MM.1S (cell line): ENCODE measurements around the gene CLDN8.

Experiments
- DNase-seq: peaks from one replicate; pipeline ENCODE4 v3.0.0-alpha.2; 2015
- H2AFZ ChIP-seq: fragments of 300-600 bp; sonication (generic); 2 replicates; pipeline ENCODE4 v1.6.0; 2016; ENCODE audit warnings: antibody characterized with exemption, low read length
- H3F3A ChIP-seq: fragments of 300-600 bp; sonication (generic); 2 replicates; pipeline ENCODE4 v1.6.1; 2016; ENCODE audit warnings: mild to moderate bottlenecking, antibody characterized with exemption, low read length, moderate library complexity, mixed read lengths; ENCODE audit not compliant: insufficient read depth
- H3K27ac ChIP-seq: fragments of 300-600 bp; sonication (generic); 2 replicates; pipeline ENCODE4 v1.5.1; 2016; ENCODE audit warnings: mild to moderate bottlenecking, low read length
- H3K27me3 ChIP-seq: fragments of 300-600 bp; sonication (generic); replicated peaks from 2 replicates; pipeline ENCODE4 v1.6.0; 2016; ENCODE audit warnings: low read length; ENCODE audit not compliant: insufficient read depth
- H3K36me3 ChIP-seq: fragments of 300-600 bp; sonication (generic); replicated peaks from 2 replicates; pipeline ENCODE4 v1.6.1; 2016; ENCODE audit warnings: mild to moderate bottlenecking, low read length, mixed read lengths; ENCODE audit not compliant: insufficient read depth
- H3K4me1 ChIP-seq: fragments of 300-600 bp; sonication (generic); 2 replicates; pipeline ENCODE4 v1.6.1; 2016; ENCODE audit warnings: low read length, mixed read lengths
- H3K4me2 ChIP-seq: fragments of 300-600 bp; sonication (generic); 2 replicates; pipeline ENCODE4 v1.6.0; 2016; ENCODE audit warnings: low read depth, low read length
- H3K4me3 ChIP-seq: fragments of 300-600 bp; sonication (generic); 2 replicates; pipeline ENCODE4 v1.5.1; 2016; ENCODE audit warnings: low read length, mixed read lengths
- H3K79me2 ChIP-seq: fragments of 300-600 bp; sonication (generic); 2 replicates; pipeline ENCODE4 v1.6.1; 2016; ENCODE audit warnings: mixed run types, low read length, mixed read lengths
- H3K9ac ChIP-seq: fragments of 300-600 bp; sonication (generic); 2 replicates; pipeline ENCODE4 v1.6.1; 2016; ENCODE audit warnings: low read length, mixed read lengths
- H3K9me2 ChIP-seq: fragments of 300-600 bp; sonication (generic); replicated peaks from 2 replicates; pipeline ENCODE4 v1.6.1; 2016; ENCODE audit warnings: mild to moderate bottlenecking, low read length, mixed read lengths; ENCODE audit not compliant: insufficient read depth
- H3K9me3 ChIP-seq: fragments of 300-600 bp; sonication (generic); replicated peaks from 2 replicates; pipeline ENCODE4 v1.6.1; 2016; ENCODE audit warnings: mild to moderate bottlenecking, low read length, mixed read lengths; ENCODE audit not compliant: insufficient read depth
- H4K20me1 ChIP-seq: fragments of 300-600 bp; sonication (generic); 2 replicates; pipeline ENCODE4 v1.6.1; 2016; ENCODE audit warnings: mild to moderate bottlenecking, low read length, moderate library complexity, mixed read lengths; ENCODE audit not compliant: insufficient read depth
- CTCF ChIP-seq: fragments of 300-600 bp; sonication (generic); IDR thresholded peaks from 2 replicates; pipeline ENCODE4 v1.5.1; 2016; ENCODE audit warnings: antibody characterized with exemption, low read length, mixed read lengths
- EZH2 ChIP-seq: fragments of 300-600 bp; sonication (generic); optimal IDR thresholded peaks from 2 replicates; pipeline ENCODE3; 2017; ENCODE audit warnings: low read depth, mild to moderate bottlenecking, antibody characterized with exemption, low read length, mixed read lengths
- EZH2phosphoT487 ChIP-seq: fragments of 300-600 bp; sonication (generic); IDR thresholded peaks from 2 replicates; pipeline ENCODE4 v1.6.1; 2018; ENCODE audit warnings: antibody characterized with exemption, low read length

The CLDN8 gene

GRCh38 chr21:30248844-30249243, 32.9 kb upstream of the CLDN8 start:
- no peaks in the 10 kb centered on the region for H3K9me2 ChIP-seq
- TF ChIP-seq CTCF: no peak
- no peak for DNase-seq
- no peaks in the 10 kb centered on the region for H3K4me1 ChIP-seq
- H3F3A ChIP-seq: no peaks in the 10 kb centered on the region
- H3K9me3 ChIP-seq: no peaks in the 10 kb centered on the region
- H3K27me3 ChIP-seq: no peaks in the 10 kb centered on the region
- no peak overlapping the region for H3K27ac ChIP-seq
- no peak overlapping the region for H3K4me2 ChIP-seq
- H3K9ac ChIP-seq: no peak overlapping the region
- no peaks in the 10 kb centered on the region for H4K20me1 ChIP-seq
- no peak overlapping the region for H3K4me3 ChIP-seq
- H3K36me3 ChIP-seq: no peaks in the 10 kb centered on the region
- no peak overlapping the region for H2AFZ ChIP-seq
- H3K79me2 ChIP-seq: no peaks in the 10 kb centered on the region

- H3K9ac ChIP-seq: no peak overlapping the region
- no peak overlapping the region for H3K4me3 ChIP-seq
- H3F3A ChIP-seq: no peaks in the 10 kb centered on the region
- no peaks in the 10 kb centered on the region for H3K4me1 ChIP-seq
- no peaks in the 10 kb centered on the region for H4K20me1 ChIP-seq
- H3K27me3 ChIP-seq: no peaks in the 10 kb centered on the region
- H3K9me2 ChIP-seq: no peaks in the 10 kb centered on the region
- H3K79me2 ChIP-seq: no peaks in the 10 kb centered on the region
- H3K9me3 ChIP-seq: no peaks in the 10 kb centered on the region
- no peak overlapping the region for H3K27ac ChIP-seq
- TF ChIP-seq EZH2phosphoT487 (no peak), CTCF (no peak), EZH2 (no peak)
- H2AFZ ChIP-seq: no peak overlapping the region
- no peak overlapping the region for H3K4me2 ChIP-seq
- no peak for DNase-seq
- H3K36me3 ChIP-seq: no peaks in the 10 kb centered on the region
Measured at GRCh38 chr21:30245061-30245460, 29.2 kb upstream of the CLDN8 start.

GRCh38 chr21:30243691-30244090, 27.8 kb upstream of the CLDN8 start:
- Histone ChIP-seq H3K4me3 (no peak overlapping the region), H3K79me2 (no peaks in the 10 kb centered on the region), H3K27ac (no peak overlapping the region), H2AFZ (no peak overlapping the region), H3K36me3 (no peaks in the 10 kb centered on the region), H3F3A (no peaks in the 10 kb centered on the region), H3K9me2 (no peaks in the 10 kb centered on the region), H4K20me1 (no peaks in the 10 kb centered on the region), H3K27me3 (no peaks in the 10 kb centered on the region), H3K4me1 (no peaks in the 10 kb centered on the region), H3K4me2 (no peak overlapping the region), H3K9ac (no peak overlapping the region), H3K9me3 (no peaks in the 10 kb centered on the region)
- DNase-seq: no peak
- no peak for TF ChIP-seq EZH2
- TF ChIP-seq CTCF: no peak
- TF ChIP-seq EZH2phosphoT487: no peak

GRCh38 chr21:30240661-30241060, 24.8 kb upstream of the CLDN8 start:
- TF ChIP-seq CTCF (no peak), EZH2 (no peak), EZH2phosphoT487 (no peak)
- no peaks in the 10 kb centered on the region for H3K9me3 ChIP-seq
- H3K4me2 ChIP-seq: no peak overlapping the region
- no peak overlapping the region for H3K4me3 ChIP-seq
- H3K79me2 ChIP-seq: no peaks in the 10 kb centered on the region
- no peak for DNase-seq
- no peaks in the 10 kb centered on the region for H4K20me1 ChIP-seq
- no peaks in the 10 kb centered on the region for H3K27me3 ChIP-seq
- H3K4me1 ChIP-seq: no peaks in the 10 kb centered on the region
- no peaks in the 10 kb centered on the region for H3K9me2 ChIP-seq
- H3F3A ChIP-seq: no peaks in the 10 kb centered on the region
- H3K9ac ChIP-seq: no peak overlapping the region
- no peak overlapping the region for H3K27ac ChIP-seq
- H3K36me3 ChIP-seq: no peaks in the 10 kb centered on the region
- H2AFZ ChIP-seq: no peak overlapping the region
